ENCODE measurements around the gene HECA.
"Not testable (repeated sequence)": the region's sequence is repeated elsewhere in the genome, so short reads cannot be mapped to it uniquely, and the experiment has no call there.

The HECA gene

GRCh38 chr6:139135578-139136545 lies 982 bp downstream of the HECA start:
- FAIRE-seq, result no peak

DNA sequence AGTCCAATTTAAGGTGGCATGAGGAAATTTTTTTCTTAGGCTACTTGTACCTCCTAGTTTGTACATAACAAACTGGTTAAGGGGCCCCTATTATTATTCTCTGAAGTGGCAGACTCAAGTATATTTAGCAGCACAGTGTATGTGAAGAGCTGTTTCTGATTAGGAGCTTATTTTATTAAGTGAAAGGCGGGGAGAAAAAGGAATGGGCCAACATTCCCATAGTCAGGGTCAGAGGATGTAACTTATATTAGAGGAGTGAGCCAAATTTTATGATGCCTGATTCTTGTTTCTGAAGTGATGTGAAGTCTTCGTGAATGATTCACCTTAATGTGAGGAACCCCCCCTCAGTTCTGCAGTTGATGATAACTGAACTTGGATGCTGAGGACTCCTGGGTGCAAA lies 2.8 kb downstream of the HECA start:
- no peak for FAIRE-seq

- FAIRE-seq, result not testable (repeated sequence)
These were observed 6.0 kb downstream of the HECA start for GRCh38 chr6:139140854-139141253.

DNA sequence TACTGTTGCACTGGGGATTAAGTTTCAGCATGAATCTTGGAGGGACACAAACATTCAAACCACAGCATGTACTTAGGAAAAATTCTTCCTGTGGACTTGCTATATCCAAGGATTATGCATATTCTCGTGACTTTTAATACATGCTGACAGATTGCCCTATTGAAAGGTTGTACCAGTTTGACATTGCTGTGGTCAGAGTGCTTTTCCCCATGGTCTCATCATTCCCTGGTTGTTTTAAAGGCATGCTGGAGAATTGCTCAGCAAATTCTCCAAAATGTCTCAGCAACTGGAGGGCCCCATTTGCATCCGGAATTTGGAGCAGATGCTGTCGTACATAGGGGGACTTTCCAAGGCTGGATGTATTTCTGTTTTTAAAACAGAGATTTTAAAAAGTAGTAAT lies 7.4 kb downstream of the HECA start:
- no peak for FAIRE-seq

DNA sequence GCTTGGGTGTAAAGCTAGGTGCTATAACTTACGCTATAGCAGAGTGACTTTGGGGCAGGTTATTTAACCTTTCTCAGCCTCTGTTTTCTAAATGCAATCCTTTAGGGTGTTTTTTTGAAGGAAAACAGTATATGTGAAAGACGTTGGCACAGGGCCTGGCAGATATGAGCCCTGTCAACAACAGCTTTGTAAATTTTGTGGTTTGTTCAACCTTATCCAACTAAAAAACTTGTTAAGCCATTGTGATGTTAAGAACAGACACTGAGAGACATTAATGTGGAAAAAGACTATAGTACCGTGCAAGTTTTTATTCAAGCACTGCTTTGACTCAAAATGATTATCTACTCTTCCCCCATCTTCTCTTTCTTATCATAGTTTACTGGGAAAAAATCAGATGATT lies 8.2 kb downstream of the HECA start:
- FAIRE-seq, result no peak

DNA sequence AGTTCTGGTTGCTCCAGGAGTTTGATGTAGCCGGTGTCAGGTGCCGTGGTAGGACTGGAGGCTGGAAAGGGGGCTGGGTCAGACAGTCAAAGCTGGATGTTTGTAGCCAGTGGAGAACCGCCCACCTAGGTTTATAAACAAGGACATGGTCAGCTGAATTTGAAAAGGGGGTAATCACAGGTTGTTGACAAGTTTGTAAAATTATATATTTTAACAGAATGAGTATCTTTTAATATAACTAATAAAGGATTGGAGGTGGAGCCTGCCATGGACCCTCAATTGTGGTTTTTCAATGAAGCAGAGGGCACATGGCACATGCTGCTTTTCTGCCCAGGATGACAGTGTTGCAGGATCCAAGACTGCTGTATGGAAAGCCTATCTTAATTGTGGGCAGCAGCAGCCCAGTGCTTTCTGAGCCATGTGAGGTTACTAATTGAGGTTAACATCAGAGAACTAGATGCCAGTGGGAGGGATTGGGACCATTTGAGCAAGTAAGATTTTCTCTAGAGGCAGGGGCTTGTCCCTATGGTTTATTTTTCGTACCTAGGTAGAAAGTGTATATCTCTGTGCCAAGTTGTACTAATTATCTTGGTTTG lies 9.7 kb downstream of the HECA start:
- FAIRE-seq, result no peak

- FAIRE-seq, result no peak
These were observed 10.8 kb downstream of the HECA start for GRCh38 chr6:139145661-139146060.

GRCh38 chr6:139146317-139146726 lies 11.4 kb downstream of the HECA start:
- FAIRE-seq, result no peak

GRCh38 chr6:139147628-139148027 lies 12.7 kb downstream of the HECA start:
- no peak for FAIRE-seq

- FAIRE-seq, result no peak
These were observed 13.8 kb downstream of the HECA start for GRCh38 chr6:139148557-139149235.

DNA sequence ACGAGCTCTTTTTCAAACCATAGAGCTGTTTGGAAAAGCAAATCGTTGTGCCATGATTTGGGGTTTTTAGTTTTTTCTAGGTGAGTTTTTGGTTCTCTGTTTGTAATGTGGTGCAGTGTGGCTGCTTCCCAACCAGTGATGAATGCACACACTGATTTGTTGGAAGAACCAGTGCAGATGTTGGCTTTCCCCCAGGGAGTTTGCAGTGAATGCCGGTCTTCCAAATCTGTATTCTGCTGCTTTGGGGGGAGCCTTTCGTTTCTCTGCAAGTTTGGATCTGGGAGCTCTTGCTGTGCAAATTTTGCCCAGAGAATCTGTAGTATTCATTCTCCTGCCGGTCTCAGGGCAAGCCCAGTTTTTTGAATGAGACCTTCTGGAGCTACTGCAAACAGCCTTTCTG lies 14.5 kb downstream of the HECA start:
- no peak for FAIRE-seq

- no peak for FAIRE-seq
These were observed 16.0 kb downstream of the HECA start for GRCh38 chr6:139150920-139151319.

DNA sequence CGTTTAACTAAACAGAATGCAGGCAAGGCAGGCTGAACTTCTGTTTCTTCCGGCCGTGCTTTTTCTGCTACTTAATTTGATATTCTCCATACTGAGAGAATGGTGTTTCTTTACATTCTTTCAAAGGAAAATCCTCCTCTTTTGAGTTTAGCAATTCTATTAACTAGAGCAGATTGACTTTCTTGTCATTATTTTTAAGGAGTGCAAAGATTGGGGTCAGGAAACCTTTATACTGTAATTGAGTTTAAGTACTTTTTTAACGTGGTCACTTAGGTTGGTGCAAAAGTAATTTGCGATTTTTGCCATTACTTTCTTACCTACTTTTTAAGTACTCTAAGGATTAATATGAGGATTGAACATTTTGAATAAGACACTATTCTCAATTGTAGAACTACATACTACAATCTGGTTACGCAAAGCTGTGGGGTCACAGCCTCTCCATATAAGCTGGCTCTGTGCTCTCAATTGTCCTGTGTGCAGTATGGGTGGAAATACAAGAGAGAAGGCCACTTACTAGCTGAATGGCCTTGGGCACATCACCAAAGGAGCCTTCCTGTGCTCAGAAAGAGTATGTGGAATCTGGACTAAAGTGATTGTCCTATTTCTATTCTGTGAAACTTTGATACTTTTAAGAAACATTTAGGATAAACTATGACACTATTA lies 16.7 kb downstream of the HECA start:
- FAIRE-seq, result no peak

GRCh38 chr6:139152088-139152891 lies 17.4 kb downstream of the HECA start:
- FAIRE-seq, result no peak

DNA sequence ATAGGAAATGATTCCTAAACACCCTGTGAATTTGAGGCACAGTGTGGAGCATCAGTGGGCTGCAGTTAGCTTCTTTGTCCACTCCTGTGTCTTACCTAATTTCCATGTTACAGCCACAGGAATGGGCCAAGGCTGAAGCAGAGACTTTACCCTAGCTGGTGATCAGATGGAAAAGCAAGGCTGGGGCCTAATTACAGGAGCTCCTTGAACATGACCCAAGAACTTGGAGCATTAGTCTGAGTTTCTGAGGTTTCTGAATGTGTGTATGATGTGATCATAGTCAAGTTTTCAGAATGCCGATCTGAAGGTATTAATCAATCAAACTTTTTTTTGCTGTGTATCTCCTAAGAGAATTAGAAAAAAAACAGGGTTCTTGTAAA lies 18.0 kb downstream of the HECA start:
- FAIRE-seq, result no peak

GRCh38 chr6:139153855-139154254 lies 19.0 kb downstream of the HECA start:
- FAIRE-seq, result no peak

DNA sequence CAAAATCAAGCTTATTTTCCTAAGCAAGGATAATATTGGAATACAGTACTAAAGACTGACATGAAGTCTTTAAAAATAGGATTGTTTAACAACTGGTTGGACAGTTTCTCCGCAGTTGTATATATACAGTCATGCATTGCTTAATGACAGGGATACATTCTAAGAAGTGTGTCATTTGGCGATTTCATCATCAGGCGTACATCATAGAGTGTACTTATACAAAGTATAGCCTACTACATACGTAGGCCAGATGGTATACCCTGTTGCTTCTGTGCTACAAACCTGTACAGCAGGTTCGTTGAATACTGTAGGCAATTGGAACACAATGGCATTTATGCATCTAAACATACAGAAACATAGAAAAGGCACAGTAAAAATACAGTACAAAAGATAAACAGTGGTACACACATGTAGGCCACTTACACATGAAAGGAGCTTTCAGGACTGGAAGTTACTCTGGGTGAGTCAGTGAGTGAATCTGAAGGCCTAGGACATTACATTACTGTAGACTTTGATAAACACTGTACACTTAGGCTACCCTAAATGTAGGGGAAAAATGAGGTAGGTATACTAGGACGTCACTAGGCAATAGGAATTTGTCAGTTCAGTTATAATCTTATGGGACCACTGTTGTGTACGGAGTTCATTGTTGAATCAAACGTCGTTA lies 20.1 kb downstream of the HECA start:
- no peak for FAIRE-seq

DNA sequence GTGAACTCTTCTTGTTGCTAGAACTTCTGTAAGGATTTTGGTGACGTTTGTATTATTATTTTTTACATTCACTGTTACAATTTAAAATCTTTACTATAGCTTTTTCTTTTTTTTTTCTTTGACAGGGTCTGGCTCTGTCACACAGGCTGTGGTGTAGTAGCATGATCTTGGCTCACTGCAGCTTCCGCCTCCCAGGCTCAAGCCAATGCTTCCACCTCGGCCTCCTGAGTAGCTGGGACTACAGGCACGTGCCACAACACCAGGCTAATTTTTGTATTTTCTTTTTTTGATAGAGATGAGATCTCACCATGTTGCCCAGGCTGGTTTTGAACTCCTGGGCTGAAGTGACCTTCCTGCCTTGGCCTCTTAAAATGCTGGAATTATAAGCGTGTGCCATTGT lies 21.2 kb downstream of the HECA start:
- no peak for FAIRE-seq

DNA sequence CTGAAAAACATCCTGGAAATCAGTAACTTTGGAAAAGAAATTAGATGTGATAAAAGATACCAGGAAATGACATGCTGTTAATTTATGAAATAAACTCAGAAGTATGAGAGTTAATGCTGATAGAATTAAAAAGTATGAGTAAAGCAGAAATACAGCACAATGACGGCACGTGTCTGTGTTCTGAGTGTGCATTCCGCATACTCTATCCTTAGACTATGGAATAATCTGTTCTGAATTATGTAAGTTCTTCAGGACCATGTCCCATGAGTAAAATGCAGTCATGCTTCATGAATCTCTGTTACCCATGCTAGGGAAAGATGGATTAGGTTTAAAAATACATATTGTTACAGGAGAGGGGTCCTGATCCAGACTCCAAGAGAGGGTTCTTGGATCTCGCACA lies 21.7 kb downstream of the HECA start:
- FAIRE-seq, result no peak

GRCh38 chr6:139157086-139157485 lies 22.2 kb downstream of the HECA start:
- not testable (repeated sequence) for FAIRE-seq

GRCh38 chr6:139159016-139159415 lies 24.1 kb downstream of the HECA start:
- FAIRE-seq, result no peak

DNA sequence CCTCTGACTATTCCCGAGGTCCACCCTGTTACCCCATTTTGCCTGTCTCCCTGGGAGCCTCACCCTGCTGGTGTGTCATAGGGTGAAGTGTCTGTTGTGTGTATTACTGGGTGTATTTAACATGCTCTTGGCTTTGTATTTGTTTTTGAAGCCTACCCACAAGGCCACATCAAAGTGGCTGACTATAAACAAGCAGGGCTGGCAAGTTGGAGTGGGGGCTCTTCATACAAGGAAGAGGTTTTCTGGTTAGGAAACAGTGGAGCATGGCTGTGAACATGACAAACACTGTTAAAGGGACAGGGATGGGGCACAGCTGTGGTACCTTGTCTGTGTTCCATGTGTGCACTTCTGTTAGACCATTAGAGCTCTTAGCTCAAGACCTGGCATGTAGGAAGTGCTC lies 26.3 kb downstream of the HECA start:
- no peak for FAIRE-seq

All from endometrium (tissue), 2 donors.